Suppressor macrophage treated with lipopolysaccharide for 4 hours (primary cell): ENCODE measurements around the gene RUBCNL.

Experiments
- DNase-seq: peaks from one replicate; pipeline ENCODE4 v3.0.0-alpha.2; 2020

Gene RUBCNL

GRCh38 chr13:46303742-46304385, 83.2 kb downstream of the RUBCNL start:
- DNase-seq = peak; percentile 77

- no peak for DNase-seq
Measured at GRCh38 chr13:46297361-46297811, 89.7 kb downstream of the RUBCNL start.

GRCh38 chr13:46296921-46297320, 90.1 kb downstream of the RUBCNL start:
- peak; percentile 71 for DNase-seq

GRCh38 chr13:46296115-46296822, 90.8 kb downstream of the RUBCNL start:
- peak; percentile 74 for DNase-seq

GRCh38 chr13:46295491-46296114, 91.4 kb downstream of the RUBCNL start:
- peak; percentile 82 for DNase-seq

GRCh38 chr13:46293436-46293835, 93.6 kb downstream of the RUBCNL start:
- DNase-seq = no peak
